Medulla oblongata (tissue), 1 donor: ENCODE measurements around the gene SLC13A1.
"Not testable (repeated sequence)": the region's sequence is repeated elsewhere in the genome, so short reads cannot be mapped to it uniquely, and the experiment has no call there.

Experiments used
- DNase-seq: peaks from one replicate; pipeline ENCODE4 v3.0.0-alpha.2; 2015; ENCODE audit errors: extremely low spot score

The SLC13A1 gene

GRCh38 chr7:123199883-123200282 is at the start of gene SLC13A1:
TSS of gene SLC13A1 (minus strand) at chr7:123199969. CDS start at chr7:123199946, 23 bp downstream.
- no peak for DNase-seq

GRCh38 chr7:123244768-123245167 is 45.0 kb upstream of the SLC13A1 start:
- no peak for DNase-seq

- no peak for DNase-seq
Measured at GRCh38 chr7:123242467-123243092, 42.8 kb upstream of the SLC13A1 start.

GRCh38 chr7:123241809-123242208 is 42.0 kb upstream of the SLC13A1 start:
- no peak for DNase-seq

GRCh38 chr7:123231021-123232000 is 31.5 kb upstream of the SLC13A1 start:
- DNase-seq, result no peak

- DNase-seq, result no peak
Measured at GRCh38 chr7:123230603-123231002, 30.8 kb upstream of the SLC13A1 start.

- no peak for DNase-seq
Measured at GRCh38 chr7:123230147-123230546, 30.4 kb upstream of the SLC13A1 start.

GRCh38 chr7:123229426-123229825 is 29.7 kb upstream of the SLC13A1 start:
- DNase-seq, result no peak

GRCh38 chr7:123227666-123228065 is 27.9 kb upstream of the SLC13A1 start:
- DNase-seq, result not testable (repeated sequence)

GRCh38 chr7:123220396-123220795 is 20.6 kb upstream of the SLC13A1 start:
- DNase-seq, result no peak

GRCh38 chr7:123218866-123219265 is 19.1 kb upstream of the SLC13A1 start:
- no peak for DNase-seq

GRCh38 chr7:123216825-123217224 is 17.1 kb upstream of the SLC13A1 start:
- no peak for DNase-seq

GRCh38 chr7:123215350-123215749 is 15.6 kb upstream of the SLC13A1 start:
- no peak for DNase-seq

- no peak for DNase-seq
Measured at GRCh38 chr7:123211545-123211944, 11.8 kb upstream of the SLC13A1 start.

GRCh38 chr7:123210986-123211385 is 11.2 kb upstream of the SLC13A1 start:
- no peak for DNase-seq

GRCh38 chr7:123209786-123210185 is 10.0 kb upstream of the SLC13A1 start:
- no peak for DNase-seq

GRCh38 chr7:123208793-123209192 is 9.0 kb upstream of the SLC13A1 start:
- DNase-seq, result peak; percentile 8

- no peak for DNase-seq
Measured at GRCh38 chr7:123204206-123204835, 4.6 kb upstream of the SLC13A1 start.

GRCh38 chr7:123201901-123202300 is 2.1 kb upstream of the SLC13A1 start:
- DNase-seq, result no peak

GRCh38 chr7:123198668-123199652 is 809 bp downstream of the SLC13A1 start:
- no peak for DNase-seq

- DNase-seq, result no peak
Measured at GRCh38 chr7:123198111-123198510, 1.7 kb downstream of the SLC13A1 start.
